ENCODE results near the gene PLA2G6. TPM values are rescaled to one million over a fixed set of nuclear protein-coding genes. Genes with fewer than 3 reads are reported as not detected.
"Not testable (repeated sequence)": the region's sequence is repeated elsewhere in the genome, so short reads cannot be mapped to it uniquely, and the experiment has no call there.

The PLA2G6 gene
- polyA plus RNA-seq, 12 donors = 7.1 to 33.6 (median 10.6) TPM; not detected in 1

DNA sequence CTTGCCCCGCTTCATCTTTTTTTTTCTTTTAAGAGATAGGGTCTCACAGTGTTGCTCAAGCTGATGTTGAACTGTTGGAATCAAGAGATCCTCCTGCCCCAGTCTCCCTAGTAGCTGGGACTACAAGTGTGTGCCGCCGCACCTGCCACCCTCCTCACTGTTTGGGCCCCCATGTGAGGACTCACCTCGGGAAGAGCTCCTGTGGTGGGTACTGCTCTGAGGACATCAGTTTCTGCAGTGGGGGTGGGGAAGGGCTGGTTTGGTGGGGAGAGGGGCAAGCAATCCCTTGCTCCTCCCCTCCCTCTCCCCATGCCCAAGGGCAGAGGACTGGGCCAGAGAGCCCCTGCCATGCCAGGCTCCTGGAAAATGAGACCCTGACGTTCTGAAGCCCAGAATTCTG lies 96.1 kb downstream of the PLA2G6 start:
- no peak for DNase-seq

DNA sequence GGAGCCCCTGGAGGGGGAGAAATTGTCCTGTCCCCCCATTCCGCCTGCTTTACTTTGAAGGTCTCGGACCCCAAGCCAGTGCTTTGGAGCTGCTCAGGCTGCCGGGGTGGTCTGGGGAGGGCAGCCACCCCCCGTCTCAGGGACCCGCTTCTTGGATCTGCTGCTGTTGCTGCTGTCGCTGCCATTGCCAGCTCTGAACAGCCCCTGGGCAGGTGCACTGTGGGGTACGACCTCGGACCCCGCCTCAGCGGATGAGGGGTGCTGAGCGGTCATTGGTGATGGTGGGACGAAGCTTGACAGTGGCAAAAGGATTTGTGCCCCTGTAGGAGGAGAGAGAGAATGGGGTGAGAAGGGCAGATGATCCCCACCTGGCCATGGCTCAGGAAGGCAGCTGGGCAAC lies 96.6 kb downstream of the PLA2G6 start:
- DNase-seq = no peak

- DNase-seq = no peak
Observed at GRCh38 chr22:38083931-38084631, 97.5 kb downstream of the PLA2G6 start, which contains the start of gene SLC16A8. SLC16A8 (minus strand) TSS chr22:38084184; CDS start chr22:38082873, 1,311 bp downstream.

- no peak for DNase-seq
Observed at GRCh38 chr22:38082986-38083710, 98.5 kb downstream of the PLA2G6 start.

- no peak for DNase-seq
Observed at GRCh38 chr22:38081941-38082828, 99.4 kb downstream of the PLA2G6 start.

DNA sequence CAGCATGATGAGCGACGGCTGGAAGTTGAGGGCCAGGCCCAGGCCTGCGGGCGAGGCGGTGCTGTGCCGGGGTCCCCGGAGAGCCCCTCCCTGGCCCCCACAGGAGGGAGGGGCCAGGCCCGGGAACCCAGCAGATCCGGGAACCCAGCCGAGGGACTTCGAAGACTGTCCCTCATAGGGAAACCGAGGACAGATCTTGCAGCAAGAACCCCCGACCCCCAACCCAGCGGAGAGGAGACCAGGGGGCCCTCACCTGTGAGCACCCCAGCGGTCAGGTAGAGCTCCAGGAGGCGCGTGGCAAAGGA lies 100.0 kb downstream of the PLA2G6 start:
- no peak for DNase-seq

DNA sequence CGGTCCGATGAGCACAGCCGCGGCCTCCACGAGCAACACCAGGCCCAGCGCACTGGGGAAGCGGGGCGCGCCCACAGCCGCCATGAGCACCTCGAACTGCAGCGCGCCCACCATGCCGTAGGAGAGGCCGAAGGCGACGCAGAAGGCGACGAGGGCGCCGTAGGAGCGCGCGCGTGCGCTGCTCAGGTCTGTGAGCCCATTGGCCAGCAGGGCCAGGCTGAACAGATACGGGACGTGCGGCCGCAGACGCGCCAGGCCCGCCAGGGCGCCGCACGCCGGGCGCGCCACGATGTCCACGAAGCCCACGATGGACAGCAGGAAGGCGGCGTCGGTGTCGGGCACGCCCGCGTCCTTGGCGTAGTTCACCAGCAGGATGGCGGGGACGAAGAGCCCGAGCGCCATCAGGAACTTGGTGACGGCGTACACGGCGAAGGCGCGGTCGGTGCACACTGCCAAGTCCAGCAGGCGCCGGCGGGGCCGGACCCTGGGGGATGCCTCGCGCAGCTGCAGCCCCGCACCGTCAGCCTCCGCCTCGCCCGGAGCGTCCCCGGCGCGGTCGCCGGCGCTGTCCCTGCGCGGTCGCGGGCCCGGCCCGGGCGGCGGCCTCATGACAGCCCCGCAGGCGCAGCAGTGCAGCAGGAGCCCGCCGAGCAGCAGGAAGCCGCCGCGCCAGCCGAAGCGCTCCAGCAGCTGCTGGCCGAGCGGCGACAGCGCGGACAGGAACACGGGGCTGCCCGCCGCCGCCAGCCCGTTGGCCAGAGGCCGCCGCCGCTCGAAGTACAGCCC lies 100.6 kb downstream of the PLA2G6 start:
- DNase-seq = no peak

DNA sequence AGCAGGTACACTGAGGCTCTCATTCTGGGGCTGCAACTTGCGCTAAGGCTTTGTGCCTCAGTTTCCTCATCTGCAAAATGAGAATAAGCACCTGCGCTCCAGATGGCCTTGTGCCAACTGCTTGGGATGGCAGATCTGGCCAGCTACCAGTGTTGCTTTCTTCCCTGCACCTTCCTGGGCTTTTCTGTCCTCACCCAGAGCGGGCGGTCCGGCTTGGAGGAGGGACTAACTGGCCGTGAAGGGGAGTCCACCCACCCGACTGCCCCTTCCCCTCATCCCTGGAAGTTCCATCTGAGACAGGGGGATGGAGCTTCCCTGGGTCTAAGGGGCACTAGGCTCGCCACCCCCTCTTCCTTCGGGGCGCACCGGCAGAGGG lies 101.2 kb downstream of the PLA2G6 start:
- no peak for DNase-seq

- no peak for DNase-seq
Observed at GRCh38 chr22:38079804-38080203, 101.8 kb downstream of the PLA2G6 start.

GRCh38 chr22:38079208-38079607 lies 102.4 kb downstream of the PLA2G6 start:
- not testable (repeated sequence) for DNase-seq

GRCh38 chr22:38078046-38078840 lies 103.4 kb downstream of the PLA2G6 start:
- DNase-seq = no peak

- no peak for DNase-seq
Observed at GRCh38 chr22:38077595-38077994, 104.0 kb downstream of the PLA2G6 start.

DNA sequence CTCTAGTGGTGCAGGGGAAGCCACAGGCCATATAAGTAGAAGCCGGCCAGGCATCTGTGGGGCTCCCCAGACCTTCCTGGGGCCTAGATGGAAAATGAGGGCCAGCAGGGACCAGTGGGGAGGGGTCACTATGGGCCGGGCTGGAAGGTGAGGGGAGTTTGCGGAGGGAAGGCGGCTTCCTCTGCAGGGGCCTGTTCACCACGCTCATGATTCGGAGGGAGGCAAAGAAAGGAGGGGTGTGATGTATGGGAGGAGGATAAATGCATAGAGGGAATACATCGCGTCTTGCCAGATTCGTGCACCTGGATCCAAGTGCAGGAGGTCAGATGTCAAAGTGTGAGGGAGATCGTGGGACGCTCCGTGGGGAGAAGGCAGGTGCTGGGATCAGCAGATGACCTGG lies 104.5 kb downstream of the PLA2G6 start:
- DNase-seq = no peak

DNA sequence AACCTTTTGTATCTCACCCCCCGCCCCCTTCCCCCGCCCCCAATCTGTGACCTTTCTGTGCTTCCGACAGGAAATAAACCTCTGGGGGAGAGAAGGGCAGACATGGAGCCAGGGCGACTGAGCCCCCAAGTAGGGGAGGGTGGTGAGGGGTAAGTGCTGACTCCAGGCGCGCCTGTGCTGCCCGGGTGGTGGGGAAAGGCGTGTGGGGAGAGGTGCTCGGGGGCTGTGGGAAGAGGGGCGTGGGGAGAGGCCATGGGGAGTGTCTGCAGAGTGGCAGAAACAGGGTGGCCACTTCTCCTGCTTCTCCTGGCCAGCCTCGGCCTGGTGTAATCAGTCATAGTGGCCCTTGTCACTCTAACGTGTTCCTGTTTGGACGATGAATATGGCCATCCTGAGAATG lies 105.7 kb downstream of the PLA2G6 start:
- no peak for DNase-seq

- no peak for DNase-seq
Observed at GRCh38 chr22:38075105-38075825, 106.4 kb downstream of the PLA2G6 start.

- DNase-seq = no peak
Observed at GRCh38 chr22:38074181-38075104, 107.2 kb downstream of the PLA2G6 start.

DNA sequence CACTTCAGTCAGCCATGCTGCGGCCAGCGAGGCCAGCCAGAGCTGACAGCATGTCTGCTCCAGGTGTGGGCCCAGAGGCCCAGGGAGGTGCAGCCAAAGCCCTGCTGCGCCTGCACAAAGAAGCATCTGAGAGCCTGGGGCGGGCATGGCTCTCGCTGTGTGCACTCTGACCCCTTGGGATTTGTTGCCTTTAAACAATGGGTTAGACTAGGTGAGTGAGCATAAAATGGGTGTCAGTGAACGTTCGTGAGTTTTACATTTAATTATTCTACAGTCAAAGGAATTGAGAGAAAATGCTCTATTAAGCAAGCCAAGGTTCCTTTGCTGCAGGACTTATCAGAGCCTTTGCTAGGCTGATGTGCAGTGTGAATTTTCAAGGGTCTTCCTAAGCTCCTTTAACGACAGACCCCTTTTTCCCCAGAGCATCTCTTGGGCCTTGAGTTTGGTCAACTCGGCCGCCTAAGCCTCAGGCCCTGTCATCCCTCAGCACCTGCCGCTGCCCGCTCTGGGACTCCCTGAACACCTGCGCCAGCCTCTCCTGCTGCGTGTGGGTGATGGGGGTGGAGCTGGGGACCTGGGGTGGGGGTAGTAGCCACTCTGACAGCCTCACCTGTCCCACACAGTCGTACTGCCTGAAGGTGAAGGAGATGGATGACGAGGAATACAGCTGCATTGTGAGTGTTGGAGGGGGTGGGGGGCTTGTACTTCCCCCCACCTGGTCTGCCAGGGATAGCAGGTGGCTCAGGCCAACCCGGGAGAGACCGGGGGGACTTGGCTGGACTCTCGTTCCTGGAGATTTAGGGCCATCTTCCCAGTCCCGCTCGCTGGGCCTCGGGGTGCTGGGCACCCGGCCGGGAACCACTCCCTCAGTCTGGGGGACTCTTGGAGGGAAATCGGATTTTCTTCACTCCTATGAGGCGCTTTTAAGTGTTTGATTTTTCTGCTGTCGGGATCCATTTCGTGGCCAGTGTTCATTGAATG lies 108.2 kb downstream of the PLA2G6 start:
- no peak for DNase-seq

All from muscle of arm (tissue), 12 donors.